ENCODE results near the gene TBC1D1.

TBC1D1 gene

DNA sequence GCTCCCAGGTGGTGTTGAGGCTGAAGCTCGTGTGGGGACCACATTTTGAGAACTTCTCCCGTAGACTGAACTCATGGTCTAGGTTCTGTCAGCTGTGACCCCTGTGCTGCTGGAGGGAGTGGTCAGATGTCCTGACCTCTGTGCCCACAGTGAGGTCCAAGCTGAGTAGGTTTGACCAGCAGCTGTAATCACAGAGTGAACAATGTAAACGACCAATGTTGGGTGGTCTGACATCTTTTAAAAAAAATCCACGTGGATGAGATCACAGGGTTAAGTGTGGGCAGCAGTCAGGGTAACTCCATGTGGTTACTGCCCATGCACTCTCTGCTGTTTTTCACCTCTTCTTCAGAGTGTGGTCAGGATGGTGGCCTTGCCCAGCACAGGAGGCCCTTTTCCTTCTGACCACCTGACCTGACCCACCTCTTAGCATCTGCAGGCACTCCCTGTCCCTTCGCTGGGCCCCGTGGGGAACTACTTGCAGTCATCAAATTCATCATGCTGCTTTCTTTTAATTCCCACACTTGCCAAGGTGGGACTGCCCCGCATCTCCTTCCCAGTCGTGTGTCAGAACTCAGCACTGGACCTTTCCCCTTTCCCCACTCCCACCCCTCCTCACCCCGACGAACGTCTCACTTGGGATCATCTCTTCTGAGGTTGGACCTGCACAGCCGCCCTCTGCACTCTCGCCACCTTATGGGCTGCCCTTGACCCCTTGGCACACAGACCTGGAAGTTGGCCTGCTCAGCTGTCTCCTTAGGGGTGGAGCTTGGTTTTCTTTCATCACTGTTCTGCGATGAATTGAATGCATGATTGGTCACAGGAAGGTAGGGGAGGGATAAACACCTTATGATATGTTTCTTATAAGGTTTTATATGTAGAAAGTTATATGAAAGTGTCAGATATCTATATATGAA is 189.4 kb downstream of the TBC1D1 start:
- Histone ChIP-seq H3K4me3 (no peak overlapping the region; a peak in 1 of 20 replicates), H3K9me3 (replicated peaks in 1 of 11) (no peaks in the 10 kb centered on the region), H3K4me1 (peaks cover 64 to 100% (median 98%) of the 10 kb centered on the region in 10 experiments), H3K27me3 (no peaks in the 10 kb centered on the region), H3K27ac (peak overlapping the region; percentile 57 to 97 (median 67); a peak in 19 of 22 replicates), H3K9ac (peak overlapping the region in 6 of 11 experiments; percentile 18 to 69 (median 44); a peak in 6 of 22 replicates), H3K4me2 (peak overlapping the region; percentile 64 to 95 (median 85)), H3K36me3 (peaks cover 0 to 55% (median 32%) of the 10 kb centered on the region in 11 experiments; a peak in 14 of 22 replicates), H4K20me1 (no peaks in the 10 kb centered on the region; a peak in 1 of 22 replicates)
- no peak for TF ChIP-seq Cebpa-rat (IDR thresholded peaks at IDR 0.05)

DNA sequence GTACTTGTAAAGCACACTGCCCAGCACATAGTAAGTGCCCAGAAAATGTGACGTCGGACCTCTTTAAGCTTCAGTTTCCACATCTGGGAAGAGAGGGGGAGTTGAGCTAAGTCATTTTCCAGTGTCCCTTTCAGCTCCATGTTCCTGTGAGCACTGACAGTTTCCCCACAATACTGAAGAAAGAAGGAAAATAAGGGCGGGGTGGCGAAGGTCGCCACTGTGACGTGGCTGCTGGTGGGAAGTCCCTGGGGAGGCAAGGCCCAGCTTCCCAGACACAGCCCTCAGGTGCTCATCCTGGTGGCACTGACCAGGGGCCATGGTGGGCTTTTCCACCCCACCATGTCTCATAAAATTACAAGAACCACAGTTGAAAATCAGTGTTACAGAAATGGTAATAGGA is 191.1 kb downstream of the TBC1D1 start:
- Histone ChIP-seq H3K27ac (peak overlapping the region; percentile 57 to 97 (median 67); a peak in 21 of 22 replicates), H3K27me3 (no peaks in the 10 kb centered on the region), H3K9ac (peak overlapping the region in 5 of 11 experiments; percentile 27 to 71 (median 64); a peak in 9 of 22 replicates), H4K20me1 (no peaks in the 10 kb centered on the region; a peak in 1 of 22 replicates), H3K4me1 (peaks cover 80 to 100% (median 96%) of the 10 kb centered on the region in 10 experiments), H3K4me2 (peak overlapping the region; percentile 64 to 95 (median 85)), H3K36me3 (peaks cover 0 to 42% (median 27%) of the 10 kb centered on the region in 11 experiments; a peak in 16 of 22 replicates), H3K9me3 (replicated peaks in 1 of 11) (no peaks in the 10 kb centered on the region), H3K4me3 (peak overlapping the region in 1 of 10 experiments; percentile 1; a peak in 1 of 20 replicates)
- TF ChIP-seq Cebpa-rat (IDR thresholded peaks at IDR 0.05) = no peak

DNA sequence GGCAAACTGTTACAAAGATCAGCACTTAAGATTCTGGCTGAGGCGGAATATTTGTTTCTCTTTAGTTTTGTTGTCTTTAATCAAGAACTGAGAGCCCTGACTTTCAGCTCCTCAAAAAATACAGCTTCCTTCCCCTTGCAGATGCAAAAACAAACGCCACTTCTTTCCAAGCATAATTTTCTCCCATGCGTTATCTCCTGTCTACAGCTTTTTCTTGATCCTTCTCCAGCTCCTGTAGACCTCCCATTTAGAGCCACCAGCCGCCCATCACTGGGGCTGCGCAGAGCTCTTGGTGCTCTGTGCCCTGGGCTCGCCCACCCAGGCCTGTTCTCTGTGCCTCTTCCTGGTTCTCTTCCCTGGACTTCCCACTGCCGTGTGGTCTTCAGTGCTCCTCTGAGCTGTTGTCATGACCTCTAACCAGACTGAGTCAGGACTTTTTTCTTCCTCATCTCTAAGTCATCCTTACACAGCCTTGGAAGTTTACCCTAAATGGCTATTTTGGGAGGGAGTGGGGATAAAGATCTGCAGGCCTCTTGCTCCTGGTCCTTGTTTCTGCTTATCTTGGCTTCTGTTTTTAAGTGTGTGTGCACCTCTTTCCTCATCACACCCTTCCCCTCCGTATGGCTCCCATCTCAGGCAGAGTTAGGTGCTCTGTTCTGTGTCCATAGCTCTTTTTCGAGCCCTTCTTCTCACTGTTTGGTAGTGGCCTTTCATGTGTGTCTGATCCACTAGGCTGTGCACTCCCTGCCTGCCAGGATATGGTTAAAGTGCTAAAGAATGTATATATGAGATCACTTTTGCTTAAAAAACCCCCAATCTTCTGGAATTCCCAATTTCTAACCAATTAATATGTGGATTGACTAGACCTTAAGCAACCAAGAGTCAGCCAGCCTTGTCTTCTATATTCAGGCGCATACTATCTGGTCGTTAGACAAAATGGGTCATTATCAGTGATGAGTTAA is 191.8 kb downstream of the TBC1D1 start:
- Histone ChIP-seq H3K27ac (peak overlapping the region in 10 of 11 experiments; percentile 8 to 97 (median 64); a peak in 18 of 22 replicates), H3K9me3 (replicated peaks in 1 of 11) (no peaks in the 10 kb centered on the region), H3K36me3 (peaks cover 0 to 42% (median 28%) of the 10 kb centered on the region in 11 experiments; a peak in 16 of 22 replicates), H3K4me3 (0 out of 20 replicates have a peak overlapping the region, but pooled peaks of 1 of the 10 experiments have one; percentile 1), H3K9ac (peak overlapping the region in 6 of 11 experiments; percentile 16 to 71 (median 59); a peak in 10 of 22 replicates), H4K20me1 (no peaks in the 10 kb centered on the region; a peak in 1 of 22 replicates), H3K4me1 (peaks cover 80 to 96% (median 90%) of the 10 kb centered on the region in 10 experiments), H3K4me2 (peak overlapping the region; percentile 64 to 95 (median 85)), H3K27me3 (no peaks in the 10 kb centered on the region)
- no peak for TF ChIP-seq Cebpa-rat (IDR thresholded peaks at IDR 0.05)

DNA sequence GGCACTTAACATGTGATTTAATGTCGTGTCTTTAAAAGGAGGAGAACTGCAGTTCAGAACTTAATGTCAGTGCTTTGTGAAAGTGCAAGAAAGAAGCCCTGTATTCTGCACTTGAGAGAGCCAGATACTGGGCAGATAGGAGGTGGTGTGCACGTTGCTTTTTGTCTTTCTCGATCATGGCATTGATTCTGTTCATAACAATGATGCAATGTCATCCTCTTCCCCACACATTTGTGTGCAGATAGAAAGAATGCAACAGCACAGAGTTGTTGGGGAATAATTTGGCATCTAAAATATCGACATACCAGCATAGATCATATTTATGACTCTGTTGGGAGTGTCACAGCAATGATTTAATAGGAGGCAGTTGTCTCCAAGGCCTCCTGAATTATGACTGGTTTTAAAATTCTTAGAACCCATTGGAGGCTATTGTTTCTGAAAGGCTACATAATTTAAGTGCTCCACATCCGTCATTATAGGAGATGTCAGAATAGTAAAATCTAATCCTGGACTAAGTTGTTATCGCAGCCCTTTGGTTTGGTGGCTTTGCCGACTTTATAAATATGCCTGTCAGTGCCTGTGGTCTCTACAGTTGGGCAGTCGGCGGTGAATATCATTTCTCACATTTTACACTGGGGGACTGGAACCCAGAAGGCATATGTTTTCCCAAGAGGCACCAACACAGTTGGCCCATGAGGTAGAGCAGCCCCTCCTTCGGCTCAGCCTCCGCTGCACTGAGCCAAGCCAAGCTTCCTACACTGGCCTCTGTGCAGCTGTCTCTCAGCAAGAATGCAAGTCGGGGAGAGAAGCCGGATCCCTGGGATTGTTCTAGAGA is 194.2 kb downstream of the TBC1D1 start:
- Histone ChIP-seq H3K4me2 (peak overlapping the region; percentile 64 to 95 (median 85)), H3K9me3 (replicated peaks in 1 of 11) (no peaks in the 10 kb centered on the region), H3K9ac (peak overlapping the region in 10 of 11 experiments; percentile 0 to 62 (median 23); a peak in 13 of 22 replicates), H3K27me3 (no peaks in the 10 kb centered on the region), H3K4me1 (peaks cover 65 to 72% (median 68%) of the 10 kb centered on the region in 10 experiments), H3K27ac (peak overlapping the region; percentile 3 to 97 (median 26); a peak in 15 of 22 replicates), H4K20me1 (no peaks in the 10 kb centered on the region; a peak in 1 of 22 replicates), H3K36me3 (peaks cover 16 to 49% (median 29%) of the 10 kb centered on the region in 11 experiments), H3K4me3 (peak overlapping the region in 1 of 10 experiments; percentile 12; a peak in 2 of 20 replicates)
- TF ChIP-seq Cebpa-rat (IDR thresholded peaks at IDR 0.05) = no peak

DNA sequence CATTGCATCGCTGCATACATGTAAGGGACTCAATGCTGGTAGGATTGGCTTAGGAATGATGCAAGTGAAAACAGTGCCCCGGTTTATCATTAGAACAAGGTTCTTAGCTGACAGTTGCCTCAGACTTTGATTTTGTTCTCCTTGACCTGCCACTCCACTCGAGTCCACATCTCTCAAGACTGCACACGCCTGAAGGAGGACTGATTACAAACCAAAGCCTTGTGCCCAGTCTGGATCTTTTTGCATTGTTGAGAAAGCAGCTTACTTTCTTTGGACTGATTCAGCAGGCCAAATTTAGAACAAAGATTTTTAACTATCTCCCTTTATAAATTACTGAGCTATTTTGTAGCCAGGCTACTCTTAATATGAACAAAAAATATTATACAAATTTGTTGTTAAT is 194.9 kb downstream of the TBC1D1 start:
- TF ChIP-seq Cebpa-rat (IDR thresholded peaks at IDR 0.05) = no peak
- peak overlapping the region; percentile 64 to 95 (median 85) for H3K4me2 ChIP-seq
- peaks cover 23 to 54% (median 33%) of the 10 kb centered on the region in 11 experiments for H3K36me3 ChIP-seq
- peak overlapping the region in 1 of 10 experiments; percentile 12; a peak in 2 of 20 replicates for H3K4me3 ChIP-seq
- no peaks in the 10 kb centered on the region for H3K27me3 ChIP-seq
- H4K20me1 ChIP-seq = no peaks in the 10 kb centered on the region; a peak in 1 of 22 replicates
- H3K9ac ChIP-seq = peak overlapping the region in 10 of 11 experiments; percentile 0 to 62 (median 24); a peak in 12 of 22 replicates
- no peaks in the 10 kb centered on the region for H3K9me3 ChIP-seq (replicated peaks in 1 of 11)
- peak overlapping the region in 10 of 11 experiments; percentile 3 to 56 (median 22); a peak in 12 of 22 replicates for H3K27ac ChIP-seq
- H3K4me1 ChIP-seq = peaks cover 59 to 68% (median 61%) of the 10 kb centered on the region in 10 experiments

DNA sequence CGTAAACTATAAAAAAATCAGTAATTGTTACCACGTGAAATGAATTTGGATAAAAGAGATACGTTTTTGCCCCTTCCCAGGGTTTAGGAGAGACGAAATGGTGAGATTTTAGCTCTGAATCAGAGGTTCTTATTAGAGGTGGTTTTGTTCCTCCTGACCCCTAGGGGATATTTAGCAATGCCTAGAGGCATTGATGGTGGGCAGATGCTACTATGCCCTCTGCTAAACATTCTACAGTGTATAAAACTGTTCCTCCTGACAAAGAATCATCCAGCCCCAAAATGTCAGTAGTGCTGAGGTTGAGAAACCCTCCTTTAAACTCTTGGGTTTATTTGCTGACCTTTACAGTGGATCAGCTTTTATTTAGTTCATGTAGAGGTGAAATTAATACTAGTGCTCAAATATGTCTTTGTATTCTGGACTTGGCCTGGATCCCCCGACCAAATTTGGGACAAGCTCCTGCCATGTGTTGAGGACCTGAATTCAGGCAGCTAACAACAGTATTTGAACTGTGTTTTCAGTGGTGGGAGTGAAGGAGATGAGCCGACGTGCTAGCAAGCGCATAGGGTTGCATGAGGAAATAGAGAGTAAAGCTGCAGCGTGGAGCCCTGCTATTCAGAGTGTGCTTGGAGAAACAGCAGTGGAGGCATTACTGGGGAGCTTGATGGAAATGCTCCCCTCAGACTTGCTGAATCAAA is 195.4 kb downstream of the TBC1D1 start:
- Histone ChIP-seq H3K36me3 (peaks cover 28 to 59% (median 39%) of the 10 kb centered on the region in 11 experiments), H3K4me3 (no peak overlapping the region), H3K27ac (peak overlapping the region in 6 of 11 experiments; percentile 13 to 56 (median 24); a peak in 5 of 22 replicates), H3K4me1 (peaks cover 57 to 67% (median 59%) of the 10 kb centered on the region in 10 experiments), H3K9me3 (replicated peaks in 1 of 11) (no peaks in the 10 kb centered on the region), H3K4me2 (peak overlapping the region; percentile 64 to 95 (median 85)), H3K27me3 (no peaks in the 10 kb centered on the region), H3K9ac (peak overlapping the region in 7 of 11 experiments; percentile 0 to 62 (median 21); a peak in 4 of 22 replicates), H4K20me1 (no peaks in the 10 kb centered on the region; a peak in 1 of 22 replicates)
- TF ChIP-seq Cebpa-rat (IDR thresholded peaks at IDR 0.05) = no peak

DNA sequence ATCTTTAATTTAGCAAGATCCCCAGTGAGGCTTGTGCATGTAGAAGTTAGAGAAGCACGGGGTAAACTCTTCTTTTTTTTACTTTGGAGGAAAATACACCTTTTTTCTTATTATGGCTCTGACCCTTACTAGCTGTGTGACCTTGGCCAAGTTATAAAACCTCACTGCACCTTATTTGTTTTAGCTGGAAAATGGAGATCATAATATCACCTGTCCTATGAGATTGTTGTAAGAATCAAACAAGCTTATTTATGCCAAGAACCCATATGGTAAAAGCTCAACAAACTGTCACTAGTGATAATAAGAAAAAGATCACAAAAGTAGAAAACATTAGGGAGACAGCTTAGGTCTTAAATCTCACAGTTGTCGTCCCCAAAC is 196.0 kb downstream of the TBC1D1 start:
- Histone ChIP-seq H3K9me3 (replicated peaks in 1 of 11) (no peaks in the 10 kb centered on the region), H3K27me3 (no peaks in the 10 kb centered on the region), H3K4me2 (peak overlapping the region in 9 of 11 experiments; percentile 64 to 95 (median 81); a peak in 12 of 22 replicates), H3K4me3 (no peak overlapping the region), H3K27ac (no peak overlapping the region), H3K36me3 (peaks cover 32 to 61% (median 44%) of the 10 kb centered on the region in 11 experiments), H4K20me1 (no peaks in the 10 kb centered on the region; a peak in 1 of 22 replicates), H3K9ac (no peak overlapping the region), H3K4me1 (peaks cover 51 to 67% (median 58%) of the 10 kb centered on the region in 10 experiments)
- TF ChIP-seq Cebpa-rat (IDR thresholded peaks at IDR 0.05) = no peak
